HG02678 (cell line): ENCODE data around the gene ATP2B3.

Experiments used
- ATAC-seq: cut with Tn5 transposase; IDR thresholded peaks from one replicate; pipeline ENCODE4 v1.9.1; 2021; ENCODE audit warnings: mild to moderate bottlenecking, moderate library complexity; ENCODE audit not compliant: unreplicated experiment

The ATP2B3 gene

GRCh38 chrX:153507484-153508178 lies 9.8 kb upstream of the ATP2B3 start:
- peak; percentile 94 for ATAC-seq

DNA sequence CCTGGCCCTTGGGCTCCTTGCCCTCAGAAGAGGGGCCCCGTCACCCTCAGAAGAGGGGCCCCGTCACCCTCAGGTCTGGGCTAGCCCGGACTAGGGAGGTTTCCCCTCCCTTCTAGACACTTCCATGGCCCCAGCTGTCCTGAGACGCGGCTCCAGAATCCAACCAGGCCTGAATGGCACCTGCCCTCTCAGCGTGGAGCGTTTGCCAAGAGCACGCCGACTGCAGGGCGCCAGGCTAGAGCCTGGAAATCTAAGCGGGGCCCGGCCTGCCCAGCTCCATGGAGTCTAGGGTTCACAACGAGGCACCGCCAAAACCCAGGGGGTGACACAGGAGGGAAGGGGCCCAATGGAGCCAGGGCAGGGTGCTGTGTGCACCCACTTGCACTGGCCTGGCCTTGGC lies 7.8 kb upstream of the ATP2B3 start:
- no peak for ATAC-seq

DNA sequence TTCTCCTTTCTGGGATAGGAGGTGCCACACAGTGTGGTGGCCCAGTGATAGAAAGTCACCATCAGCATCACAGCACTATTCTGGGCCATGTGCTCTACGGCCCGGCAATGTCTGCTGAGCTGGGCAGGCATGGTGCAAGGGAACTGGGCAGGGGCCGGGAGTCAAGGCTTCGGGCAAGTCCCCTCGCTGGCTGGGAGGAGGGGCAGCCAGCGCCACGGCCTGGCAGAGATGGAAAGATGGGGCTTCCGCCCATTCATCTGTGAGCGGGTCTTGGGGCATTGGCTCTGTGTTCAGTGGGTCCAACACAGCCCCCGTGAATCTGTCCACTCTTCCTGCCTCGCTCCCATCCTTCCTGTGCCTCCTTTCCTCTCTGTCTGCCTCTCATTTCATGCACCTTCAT lies 7.1 kb upstream of the ATP2B3 start:
- ATAC-seq: no peak

- no peak for ATAC-seq
Measured at GRCh38 chrX:153511784-153512500, 5.5 kb upstream of the ATP2B3 start.

DNA sequence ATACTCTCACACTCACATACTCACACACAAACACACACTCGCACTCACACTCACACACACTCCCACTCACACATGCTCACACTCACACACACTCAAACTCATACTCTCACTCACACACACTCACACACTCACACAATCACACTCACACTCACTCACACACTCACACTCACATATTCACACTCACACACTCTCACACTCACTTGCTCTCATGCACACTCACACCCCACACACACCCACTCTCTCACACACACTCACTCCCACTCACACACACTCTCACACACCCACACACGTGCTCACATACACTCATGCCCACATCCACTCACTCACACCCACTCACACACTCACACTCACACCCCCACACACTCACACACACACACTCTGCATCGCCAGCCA lies 4.9 kb upstream of the ATP2B3 start:
- ATAC-seq: no peak

- no peak for ATAC-seq
Measured at GRCh38 chrX:153513265-153513664, 4.2 kb upstream of the ATP2B3 start.

- no peak for ATAC-seq
Measured at GRCh38 chrX:153514259-153514658, 3.2 kb upstream of the ATP2B3 start.

- no peak for ATAC-seq
Measured at GRCh38 chrX:153515435-153515834, 2.0 kb upstream of the ATP2B3 start.

DNA sequence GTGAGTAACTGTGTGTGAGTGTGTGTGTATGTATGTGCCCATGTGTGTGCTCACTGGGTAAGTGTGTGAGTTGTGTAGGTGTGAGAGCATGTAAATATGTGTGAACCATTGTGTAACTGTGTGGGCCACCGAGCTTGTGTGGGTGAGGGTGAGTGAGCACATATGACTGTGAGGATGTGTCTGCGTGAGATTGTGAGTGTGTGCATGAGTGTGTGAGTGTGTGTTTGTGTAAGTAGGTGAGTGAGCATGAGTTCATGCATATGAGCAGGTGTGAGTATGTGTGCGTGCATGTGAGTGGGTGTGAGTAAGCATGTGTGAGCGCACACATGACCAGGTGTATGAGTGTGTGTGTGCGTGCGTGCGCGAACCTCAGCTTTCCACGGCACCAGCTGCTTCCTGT lies 1.4 kb upstream of the ATP2B3 start:
- ATAC-seq: no peak

DNA sequence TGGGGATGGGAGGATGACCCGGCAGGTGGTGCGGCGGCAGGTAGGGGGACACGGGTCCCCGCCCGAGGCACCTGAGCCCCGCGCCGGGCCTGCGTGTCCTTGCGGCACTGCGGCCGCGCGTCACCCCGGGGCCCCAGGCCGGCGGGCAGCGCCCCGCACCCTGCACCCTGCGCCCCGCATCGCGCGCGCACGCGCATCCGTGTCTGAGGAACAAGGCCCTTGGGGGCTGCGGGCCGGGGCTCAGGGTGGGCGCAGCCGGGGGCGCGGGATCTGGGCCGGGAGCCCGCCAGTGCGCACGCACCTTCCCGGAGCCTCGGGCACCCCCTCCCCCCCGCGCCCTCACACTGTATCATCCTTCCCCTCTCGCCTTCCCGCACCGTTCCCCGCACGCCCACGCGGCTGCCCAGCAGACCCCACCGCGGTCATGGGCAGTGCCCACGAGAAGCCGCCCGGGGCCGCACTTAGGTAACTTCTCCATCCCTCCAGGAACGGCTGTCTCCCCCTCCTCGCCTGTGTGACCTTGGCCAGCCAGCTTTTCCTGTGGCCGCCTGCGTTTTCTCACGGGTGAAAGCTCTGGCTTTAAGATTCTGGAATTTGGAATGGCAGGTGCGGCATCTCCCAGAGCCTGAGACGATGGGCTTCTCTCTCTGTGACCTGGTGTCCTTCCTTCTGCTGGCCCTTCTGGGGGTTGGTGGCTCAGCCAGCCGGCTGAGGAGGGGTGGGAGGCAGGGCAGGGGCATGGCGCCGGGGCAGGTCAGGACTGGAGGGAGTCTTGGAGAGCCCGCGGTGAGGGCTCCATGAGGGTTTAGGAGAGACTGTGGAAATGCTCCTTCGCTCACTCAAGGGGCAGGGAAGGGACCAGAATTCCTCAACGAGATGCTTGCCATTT lies 748 bp downstream of the ATP2B3 start:
- ATAC-seq: no peak

GRCh38 chrX:153519569-153520286 lies 2.3 kb downstream of the ATP2B3 start:
- no peak for ATAC-seq

GRCh38 chrX:153520287-153520917 lies 3.0 kb downstream of the ATP2B3 start:
- ATAC-seq: no peak

- ATAC-seq: no peak
Measured at GRCh38 chrX:153521034-153521433, 3.6 kb downstream of the ATP2B3 start.

GRCh38 chrX:153522259-153522658 lies 4.8 kb downstream of the ATP2B3 start:
- no peak for ATAC-seq

DNA sequence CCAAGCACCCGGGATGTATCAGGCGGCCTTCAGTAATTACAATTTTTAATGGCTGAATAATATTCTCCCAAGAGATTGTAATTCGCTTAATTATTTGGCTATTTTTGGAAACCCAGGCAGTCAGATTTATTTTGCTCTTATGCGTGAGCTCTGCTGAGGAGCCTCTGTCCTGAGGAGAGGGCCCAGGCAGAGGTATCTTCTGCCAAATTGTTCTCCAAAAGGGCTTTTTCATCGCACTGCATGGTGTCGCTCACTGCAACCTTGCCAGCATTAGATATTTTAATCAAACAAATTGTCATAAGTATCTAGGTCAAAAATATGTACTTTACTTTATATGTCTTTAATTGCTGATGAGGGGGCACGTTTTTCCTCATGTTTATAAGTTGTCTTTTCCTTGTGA lies 5.8 kb downstream of the ATP2B3 start:
- ATAC-seq: no peak

GRCh38 chrX:153524234-153524633 lies 6.8 kb downstream of the ATP2B3 start:
- ATAC-seq: no peak

GRCh38 chrX:153525451-153525850 lies 8.0 kb downstream of the ATP2B3 start:
- ATAC-seq: no peak

DNA sequence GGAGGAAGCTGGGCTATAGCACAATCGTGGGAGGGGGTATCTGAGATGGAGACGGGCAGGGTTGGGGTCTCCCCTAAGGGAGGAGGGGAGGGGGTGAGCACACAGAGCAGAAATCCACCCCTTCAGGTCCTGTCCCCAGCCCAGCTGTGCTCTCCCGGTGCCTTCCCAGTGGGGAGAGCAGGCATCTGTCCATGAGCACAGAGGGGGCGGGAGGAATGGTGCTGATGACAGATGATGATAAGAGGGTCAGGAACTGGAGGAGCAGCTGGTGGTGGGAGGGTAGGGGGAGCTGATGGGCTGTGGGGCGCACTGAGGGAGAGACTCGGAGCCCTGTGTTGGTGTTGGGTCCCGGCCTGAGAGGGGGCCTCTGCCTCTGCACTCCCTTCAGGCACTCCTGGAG lies 8.6 kb downstream of the ATP2B3 start:
- ATAC-seq: no peak

DNA sequence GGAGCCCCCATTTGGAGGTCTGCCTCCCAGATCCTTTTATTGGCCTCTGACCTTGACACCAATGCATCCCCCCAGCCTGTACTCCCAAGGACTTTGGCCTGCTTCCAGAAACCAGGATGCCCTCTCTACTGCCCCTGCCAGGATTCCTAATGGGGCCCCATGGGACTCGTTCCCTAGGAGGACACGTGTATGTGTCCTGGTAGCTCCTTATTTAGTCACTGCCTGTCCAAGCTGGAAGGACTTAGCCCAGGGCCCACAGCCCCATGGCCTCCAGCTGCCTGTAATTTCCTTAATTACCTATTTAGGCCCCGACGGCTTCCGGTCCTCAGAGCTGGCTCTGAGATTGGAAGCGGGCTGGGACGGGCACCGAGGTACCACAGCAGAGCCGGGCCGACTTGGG lies 9.4 kb downstream of the ATP2B3 start:
- no peak for ATAC-seq

DNA sequence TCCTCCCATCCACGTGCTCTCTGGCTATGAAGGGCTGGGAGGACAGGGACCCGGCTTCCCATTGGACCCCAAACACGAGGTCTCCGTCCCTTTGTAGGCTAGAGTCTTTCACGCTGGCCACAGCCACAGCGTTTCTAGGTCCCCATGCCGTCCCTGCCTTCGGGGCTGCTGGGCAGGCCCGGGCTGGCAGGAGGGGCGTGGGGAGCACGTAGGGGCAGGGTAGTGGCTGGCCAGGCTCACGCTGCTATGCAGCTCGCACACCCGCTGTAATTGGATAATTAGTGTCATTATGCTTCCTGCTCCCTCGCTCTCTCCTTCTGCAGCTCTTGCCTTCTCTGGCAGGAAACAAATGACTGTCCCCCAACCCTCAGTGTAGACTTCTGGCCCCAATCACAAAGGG lies 9.8 kb downstream of the ATP2B3 start:
- no peak for ATAC-seq
